ENCODE data around the gene RPL27.

The RPL27 gene

DNA sequence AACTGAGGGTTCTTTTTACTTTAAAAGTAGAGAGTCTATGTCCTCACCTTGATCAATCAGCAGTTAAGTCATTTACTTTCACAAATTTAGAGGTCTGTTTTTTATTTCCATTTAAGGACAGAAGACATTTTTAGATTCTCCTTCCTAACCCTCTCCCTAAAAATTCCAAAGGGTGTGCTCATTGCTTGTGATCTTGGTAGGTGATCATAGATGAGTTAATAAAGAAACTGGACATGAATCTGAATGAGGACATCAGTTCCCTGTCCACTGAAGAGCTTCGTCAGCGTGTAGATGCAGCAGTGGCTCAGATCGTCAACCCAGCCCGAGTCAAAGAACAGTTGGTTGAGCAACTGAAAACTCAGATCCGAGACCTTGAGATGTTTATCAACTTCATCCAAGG lies 9.1 kb upstream of the RPL27 start:
- TF ChIP-seq POLR2AphosphoS5 (IDR thresholded peaks at IDR 0.05; ENCODE audit: low read depth, low read length) (no peak), FOXP2 (optimal IDR thresholded peaks at IDR 0.05; ENCODE audit: borderline replicate concordance, extremely low read depth, extremely low read length, insufficient read depth) (no peak), SIN3A (IDR thresholded peaks at IDR 0.05; ENCODE audit: borderline replicate concordance, insufficient read depth, low read length) (no peak), TAF1 (IDR thresholded peaks at IDR 0.05; ENCODE audit: borderline replicate concordance, insufficient read depth, low read length) (no peak)
- TF ChIP-seq, protein P1, sequence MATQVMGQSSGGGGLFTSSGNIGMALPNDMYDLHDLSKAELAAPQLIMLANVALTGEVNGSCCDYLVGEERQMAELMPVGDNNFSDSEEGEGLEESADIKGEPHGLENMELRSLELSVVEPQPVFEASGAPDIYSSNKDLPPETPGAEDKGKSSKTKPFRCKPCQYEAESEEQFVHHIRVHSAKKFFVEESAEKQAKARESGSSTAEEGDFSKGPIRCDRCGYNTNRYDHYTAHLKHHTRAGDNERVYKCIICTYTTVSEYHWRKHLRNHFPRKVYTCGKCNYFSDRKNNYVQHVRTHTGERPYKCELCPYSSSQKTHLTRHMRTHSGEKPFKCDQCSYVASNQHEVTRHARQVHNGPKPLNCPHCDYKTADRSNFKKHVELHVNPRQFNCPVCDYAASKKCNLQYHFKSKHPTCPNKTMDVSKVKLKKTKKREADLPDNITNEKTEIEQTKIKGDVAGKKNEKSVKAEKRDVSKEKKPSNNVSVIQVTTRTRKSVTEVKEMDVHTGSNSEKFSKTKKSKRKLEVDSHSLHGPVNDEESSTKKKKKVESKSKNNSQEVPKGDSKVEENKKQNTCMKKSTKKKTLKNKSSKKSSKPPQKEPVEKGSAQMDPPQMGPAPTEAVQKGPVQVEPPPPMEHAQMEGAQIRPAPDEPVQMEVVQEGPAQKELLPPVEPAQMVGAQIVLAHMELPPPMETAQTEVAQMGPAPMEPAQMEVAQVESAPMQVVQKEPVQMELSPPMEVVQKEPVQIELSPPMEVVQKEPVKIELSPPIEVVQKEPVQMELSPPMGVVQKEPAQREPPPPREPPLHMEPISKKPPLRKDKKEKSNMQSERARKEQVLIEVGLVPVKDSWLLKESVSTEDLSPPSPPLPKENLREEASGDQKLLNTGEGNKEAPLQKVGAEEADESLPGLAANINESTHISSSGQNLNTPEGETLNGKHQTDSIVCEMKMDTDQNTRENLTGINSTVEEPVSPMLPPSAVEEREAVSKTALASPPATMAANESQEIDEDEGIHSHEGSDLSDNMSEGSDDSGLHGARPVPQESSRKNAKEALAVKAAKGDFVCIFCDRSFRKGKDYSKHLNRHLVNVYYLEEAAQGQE (IDR thresholded peaks at IDR 0.05; ENCODE audit: insufficient read depth in 1 of 2, low read depth in 2 of 2, low read length in 2 of 2), result no peak

DNA sequence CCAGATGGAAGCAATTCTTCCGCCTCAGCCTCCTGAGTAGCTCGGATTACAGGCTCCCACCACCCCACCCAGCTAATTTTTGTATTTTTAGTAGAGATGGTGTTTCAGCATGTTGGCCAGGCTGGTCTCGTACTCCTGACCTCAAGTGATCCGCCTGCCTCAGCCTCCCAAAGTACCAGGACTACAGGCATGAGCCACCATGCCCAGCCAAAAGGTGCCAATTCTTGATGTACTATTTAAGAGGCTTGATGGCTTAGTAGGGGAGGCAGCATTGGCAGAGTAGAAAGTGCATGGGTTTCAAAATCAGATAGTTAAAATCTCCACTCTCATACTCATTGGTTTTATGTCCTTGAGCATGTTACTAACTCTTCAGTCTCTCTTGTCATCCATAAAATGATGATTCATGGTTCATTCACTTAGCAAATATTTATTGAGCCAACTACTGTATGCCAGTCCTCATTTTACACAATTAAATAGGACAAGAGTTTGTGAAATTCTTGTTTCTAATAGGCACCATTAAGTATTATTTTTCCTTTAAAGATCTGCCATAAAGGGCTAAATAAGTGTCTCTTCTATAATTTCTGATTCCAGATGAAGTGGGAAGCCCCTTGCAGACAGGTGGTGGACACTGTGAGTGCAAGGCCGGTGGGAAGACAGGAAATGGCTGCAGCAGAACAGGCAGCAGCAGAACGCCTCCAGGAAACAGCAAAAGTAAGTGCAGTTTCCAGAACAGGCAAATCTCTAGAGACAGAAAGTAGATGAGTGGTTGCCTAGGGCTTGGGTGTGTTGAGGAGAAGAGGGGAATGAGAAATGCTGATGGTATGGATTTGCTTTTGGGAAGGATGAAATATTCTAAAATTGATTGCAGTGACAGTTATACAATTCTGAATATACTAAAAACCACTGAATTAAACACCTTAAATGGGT lies 8.2 kb upstream of the RPL27 start:
- TF ChIP-seq, protein P1 (IDR thresholded peaks at IDR 0.05; ENCODE audit: insufficient read depth in 1 of 2, low read depth in 2 of 2, low read length in 2 of 2), result no peak

DNA sequence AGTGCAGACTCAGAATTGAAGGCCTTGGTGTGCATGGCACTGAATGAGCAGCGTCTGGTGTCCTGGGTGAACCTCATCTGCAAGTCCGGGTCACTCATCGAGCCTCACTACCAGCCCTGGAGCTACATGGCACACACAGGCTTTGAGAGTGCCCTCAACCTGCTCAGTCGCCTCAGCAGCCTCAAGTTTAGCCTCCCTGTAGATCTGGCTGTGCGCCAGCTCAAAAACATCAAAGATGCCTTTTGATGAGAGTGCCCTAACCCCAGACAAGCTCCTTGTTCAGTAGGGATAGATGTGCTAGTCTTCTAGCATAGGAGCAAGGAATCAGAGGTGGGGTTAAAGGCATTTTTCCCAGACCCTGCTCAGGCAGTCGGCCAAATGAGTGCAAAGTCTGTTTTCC lies 6.7 kb upstream of the RPL27 start:
- TF ChIP-seq POLR2AphosphoS5 (IDR thresholded peaks at IDR 0.05; ENCODE audit: low read depth, low read length), result no peak
- TF ChIP-seq, protein P1 (IDR thresholded peaks at IDR 0.05; ENCODE audit: insufficient read depth in 1 of 2, low read depth in 2 of 2, low read length in 2 of 2), result no peak
- TF ChIP-seq TAF1 (IDR thresholded peaks at IDR 0.05; ENCODE audit: borderline replicate concordance, insufficient read depth, low read length), result no peak
- no peak for TF ChIP-seq FOXP2 (optimal IDR thresholded peaks at IDR 0.05; ENCODE audit: borderline replicate concordance, extremely low read depth, extremely low read length, insufficient read depth)

DNA sequence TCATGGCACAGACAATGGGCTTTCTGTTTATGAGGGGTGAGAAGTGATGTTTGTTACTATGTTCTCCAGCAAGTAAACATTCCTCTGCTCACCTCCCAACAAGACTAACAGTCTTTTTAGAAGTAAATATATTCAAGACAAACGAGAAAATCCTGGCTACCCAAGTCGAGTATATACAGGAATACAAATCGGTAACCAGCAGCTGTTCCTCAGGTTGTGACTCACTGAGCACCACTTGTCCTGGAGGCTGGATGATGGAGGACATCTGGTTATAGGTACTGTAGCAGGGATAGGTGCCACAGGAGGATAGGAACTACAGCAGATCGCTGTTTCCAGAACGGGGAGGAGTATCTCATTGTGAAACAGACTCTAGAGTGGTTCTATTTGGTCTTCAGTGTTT lies 5.3 kb upstream of the RPL27 start:
- TF ChIP-seq, protein P1 (IDR thresholded peaks at IDR 0.05; ENCODE audit: insufficient read depth in 1 of 2, low read depth in 2 of 2, low read length in 2 of 2), result no peak
- no peak for TF ChIP-seq TAF1 (IDR thresholded peaks at IDR 0.05; ENCODE audit: borderline replicate concordance, insufficient read depth, low read length)
- no peak for TF ChIP-seq POLR2AphosphoS5 (IDR thresholded peaks at IDR 0.05; ENCODE audit: low read depth, low read length)
- no peak for TF ChIP-seq SIN3A (IDR thresholded peaks at IDR 0.05; ENCODE audit: borderline replicate concordance, insufficient read depth, low read length)
- no peak for TF ChIP-seq FOXP2 (optimal IDR thresholded peaks at IDR 0.05; ENCODE audit: borderline replicate concordance, extremely low read depth, extremely low read length, insufficient read depth)

Data from PFSK-1 (cell line).